Tibial nerve (tissue), 4 donors: ENCODE results near the gene EMX1.

Experiments
- EP300 ChIP-seq, 2 donors: sonication (generic); formaldehyde crosslinking; IDR thresholded peaks; one replicate each; pipeline ENCODE4 v1.6.1; 2017; ENCODE audit warnings: antibody characterized with exemption in 2 of 2, mild to moderate bottlenecking in 1 of 2
- POLR2A ChIP-seq, 2 donors: fragments of 450-650 bp; IDR thresholded peaks; one replicate each; pipeline ENCODE4 v1.6.1; 2017; ENCODE audit warnings: antibody characterized with exemption in 2 of 2, mild to moderate bottlenecking in 2 of 2, moderate library complexity in 2 of 2
- TF ChIP-seq, protein P1 (sequence below), 5 experiments: fragments of 200-600 bp in 3 of 5; fragments of 450-650 bp in 2 of 5; sonication (generic) in 3 of 5; IDR thresholded peaks; one replicate each; pipeline ENCODE4 v1.5.1; 2016 to 2019; ENCODE audit warnings: antibody characterized with exemption in 5 of 5, mild to moderate bottlenecking in 3 of 5, moderate library complexity in 2 of 5

- TF ChIP-seq, protein P1, sequence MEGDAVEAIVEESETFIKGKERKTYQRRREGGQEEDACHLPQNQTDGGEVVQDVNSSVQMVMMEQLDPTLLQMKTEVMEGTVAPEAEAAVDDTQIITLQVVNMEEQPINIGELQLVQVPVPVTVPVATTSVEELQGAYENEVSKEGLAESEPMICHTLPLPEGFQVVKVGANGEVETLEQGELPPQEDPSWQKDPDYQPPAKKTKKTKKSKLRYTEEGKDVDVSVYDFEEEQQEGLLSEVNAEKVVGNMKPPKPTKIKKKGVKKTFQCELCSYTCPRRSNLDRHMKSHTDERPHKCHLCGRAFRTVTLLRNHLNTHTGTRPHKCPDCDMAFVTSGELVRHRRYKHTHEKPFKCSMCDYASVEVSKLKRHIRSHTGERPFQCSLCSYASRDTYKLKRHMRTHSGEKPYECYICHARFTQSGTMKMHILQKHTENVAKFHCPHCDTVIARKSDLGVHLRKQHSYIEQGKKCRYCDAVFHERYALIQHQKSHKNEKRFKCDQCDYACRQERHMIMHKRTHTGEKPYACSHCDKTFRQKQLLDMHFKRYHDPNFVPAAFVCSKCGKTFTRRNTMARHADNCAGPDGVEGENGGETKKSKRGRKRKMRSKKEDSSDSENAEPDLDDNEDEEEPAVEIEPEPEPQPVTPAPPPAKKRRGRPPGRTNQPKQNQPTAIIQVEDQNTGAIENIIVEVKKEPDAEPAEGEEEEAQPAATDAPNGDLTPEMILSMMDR (IDR thresholded peaks at IDR 0.05), result no peak
- TF ChIP-seq POLR2A (IDR thresholded peaks at IDR 0.05) (no peak), EP300 (IDR thresholded peaks at IDR 0.05) (no peak)
Measured at GRCh38 chr2:72984172-72984671, 66.9 kb downstream of the EMX1 start.
